ENCODE results near the gene PTCH1. TPM values are rescaled to one million over a fixed set of nuclear protein-coding genes. Genes with fewer than 3 reads are reported as not detected.

Gene PTCH1
- total RNA-seq, 4 donors from 2014 or later: 6.8 to 12.1 (median 8.6) TPM

DNA sequence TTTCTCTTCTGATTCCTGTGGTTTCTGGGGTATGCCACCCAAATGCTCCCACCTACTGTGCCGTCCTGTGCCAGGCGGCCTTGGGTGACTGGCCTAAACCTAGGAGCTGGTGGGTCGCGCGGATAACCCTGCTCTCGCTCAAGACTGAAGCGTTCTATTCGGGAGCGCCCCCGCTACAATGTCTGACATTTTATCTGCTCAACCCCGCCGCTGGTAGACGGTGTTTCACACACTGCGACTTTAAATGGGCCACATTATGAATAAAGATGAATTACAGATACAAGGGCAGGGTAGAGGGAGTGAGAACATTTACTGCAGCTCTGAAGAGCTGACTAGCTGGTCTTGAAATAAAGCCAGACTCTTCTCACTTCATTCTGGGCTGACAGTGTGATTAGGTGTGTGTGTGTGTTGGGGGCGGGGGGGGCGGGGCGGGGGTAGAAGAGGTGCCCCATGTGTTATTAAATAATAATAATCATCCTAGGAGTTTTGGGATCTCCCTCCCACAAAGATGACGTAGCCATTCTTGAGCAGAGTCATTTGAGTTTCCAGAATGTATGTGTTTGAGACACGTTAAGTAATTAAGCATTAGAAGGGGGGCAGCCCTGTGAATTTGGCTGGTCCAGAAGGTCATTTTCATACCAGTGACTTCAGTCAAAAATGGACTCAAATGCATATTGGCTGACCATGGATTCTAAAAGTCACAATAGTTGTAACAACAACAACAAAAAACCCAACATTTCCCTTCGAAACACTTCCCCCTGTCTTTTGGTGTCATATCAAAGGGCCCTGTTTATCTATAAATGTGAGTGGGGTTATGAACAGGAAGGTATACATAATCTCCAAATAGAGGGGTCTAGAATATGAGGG lies 1.0 kb upstream of the PTCH1 start:
- TF ChIP-seq, protein P1, sequence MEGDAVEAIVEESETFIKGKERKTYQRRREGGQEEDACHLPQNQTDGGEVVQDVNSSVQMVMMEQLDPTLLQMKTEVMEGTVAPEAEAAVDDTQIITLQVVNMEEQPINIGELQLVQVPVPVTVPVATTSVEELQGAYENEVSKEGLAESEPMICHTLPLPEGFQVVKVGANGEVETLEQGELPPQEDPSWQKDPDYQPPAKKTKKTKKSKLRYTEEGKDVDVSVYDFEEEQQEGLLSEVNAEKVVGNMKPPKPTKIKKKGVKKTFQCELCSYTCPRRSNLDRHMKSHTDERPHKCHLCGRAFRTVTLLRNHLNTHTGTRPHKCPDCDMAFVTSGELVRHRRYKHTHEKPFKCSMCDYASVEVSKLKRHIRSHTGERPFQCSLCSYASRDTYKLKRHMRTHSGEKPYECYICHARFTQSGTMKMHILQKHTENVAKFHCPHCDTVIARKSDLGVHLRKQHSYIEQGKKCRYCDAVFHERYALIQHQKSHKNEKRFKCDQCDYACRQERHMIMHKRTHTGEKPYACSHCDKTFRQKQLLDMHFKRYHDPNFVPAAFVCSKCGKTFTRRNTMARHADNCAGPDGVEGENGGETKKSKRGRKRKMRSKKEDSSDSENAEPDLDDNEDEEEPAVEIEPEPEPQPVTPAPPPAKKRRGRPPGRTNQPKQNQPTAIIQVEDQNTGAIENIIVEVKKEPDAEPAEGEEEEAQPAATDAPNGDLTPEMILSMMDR (IDR thresholded peaks at IDR 0.05; ENCODE audit: low read depth): no peak

DNA sequence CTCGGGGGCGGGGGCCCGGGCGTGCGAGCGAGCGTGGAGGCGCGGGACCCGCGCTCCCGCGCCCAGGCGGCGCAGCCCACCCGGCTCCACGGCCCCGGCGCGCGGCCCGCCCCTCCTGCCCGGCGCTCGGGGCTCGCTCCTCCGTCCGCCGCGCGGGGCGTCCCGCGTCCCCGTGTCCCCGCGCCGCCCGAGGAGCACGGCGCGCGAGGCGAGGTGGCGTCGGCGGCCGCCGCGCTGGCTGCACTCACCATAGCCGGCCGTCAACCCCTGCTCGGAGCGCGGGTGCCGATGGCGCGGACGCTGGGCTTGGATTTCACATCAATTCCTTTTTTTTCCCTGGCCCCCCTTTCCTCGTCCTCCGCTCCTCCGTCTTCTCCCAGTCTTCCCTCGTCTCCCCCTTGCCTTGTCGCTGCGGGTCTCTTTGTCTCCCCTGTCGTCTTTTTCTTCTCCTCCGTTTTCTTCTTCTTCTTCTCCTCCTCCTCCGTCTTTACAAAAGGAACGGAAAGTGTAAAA lies 494 bp downstream of the PTCH1 start:
- TF ChIP-seq, protein P1 (IDR thresholded peaks at IDR 0.05; ENCODE audit: low read depth): no peak

GRCh38 chr9:95515272-95516113 lies 1.3 kb downstream of the PTCH1 start:
- TF ChIP-seq, protein P1 (IDR thresholded peaks at IDR 0.05; ENCODE audit: low read depth): no peak

- TF ChIP-seq, protein P1 (IDR thresholded peaks at IDR 0.05; ENCODE audit: low read depth): no peak
Observed at GRCh38 chr9:95514342-95514741, 2.4 kb downstream of the PTCH1 start.

GRCh38 chr9:95513711-95514110 lies 3.1 kb downstream of the PTCH1 start:
- TF ChIP-seq, protein P1 (IDR thresholded peaks at IDR 0.05; ENCODE audit: low read depth): no peak

DNA sequence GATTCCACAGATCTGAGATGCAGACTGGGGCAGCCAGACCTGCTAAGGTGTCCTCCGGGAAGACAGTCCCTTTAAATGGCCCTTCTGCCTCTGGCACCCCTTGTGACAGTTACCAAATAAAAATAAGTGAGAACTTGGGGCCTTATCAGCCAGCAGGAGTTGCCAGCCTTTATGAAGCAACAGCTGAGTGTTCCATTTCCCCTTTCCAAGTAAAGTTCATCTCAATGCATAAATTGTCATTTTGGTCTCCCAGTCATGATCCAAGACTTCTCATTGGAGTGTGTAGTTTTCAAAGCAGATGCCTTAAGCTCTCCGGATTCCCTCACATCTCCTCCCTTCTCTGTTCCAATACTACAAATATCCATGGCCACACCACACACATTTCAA lies 4.1 kb downstream of the PTCH1 start:
- TF ChIP-seq, protein P1 (IDR thresholded peaks at IDR 0.05; ENCODE audit: low read depth): no peak
